Peyer's patch (tissue), 4 donors: ENCODE measurements around the gene KRTAP21-2.

Source experiments
- POLR2A ChIP-seq, 2 donors: fragments of 450-650 bp; IDR thresholded peaks; one replicate each; pipeline ENCODE4 v1.5.1; 2017; ENCODE audit warnings: antibody characterized with exemption in 2 of 2, mild to moderate bottlenecking in 2 of 2, moderate library complexity in 2 of 2
- TF ChIP-seq, protein P1 (sequence below), 6 experiments: fragments of 450-650 bp in 4 of 6; fragments of 200-600 bp in 2 of 6; sonication (generic) in 1 of 6; IDR thresholded peaks; one replicate each; pipeline ENCODE4 v1.5.1; 2017 to 2019; ENCODE audit warnings: antibody characterized with exemption in 6 of 6, mild to moderate bottlenecking in 3 of 6, moderate library complexity in 1 of 6

DNA sequence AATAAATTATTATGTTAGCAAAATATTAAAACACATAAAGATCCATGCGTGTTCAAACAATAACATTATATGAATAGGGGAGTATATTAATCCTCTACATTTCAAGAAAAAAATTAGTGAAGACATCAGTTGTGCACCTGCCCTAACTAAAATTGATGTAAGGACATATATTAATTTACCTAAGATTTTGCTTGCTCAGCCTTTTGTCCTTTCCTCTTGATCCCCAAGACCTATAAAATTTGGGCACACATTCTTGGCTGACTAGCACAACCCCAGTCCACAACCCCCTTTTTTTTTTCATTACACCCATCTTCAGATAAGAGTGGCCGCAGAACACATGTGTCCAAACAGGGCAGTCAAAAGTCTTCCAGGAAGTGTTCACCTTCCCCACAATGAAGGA is 6.6 kb downstream of the KRTAP21-2 start:
- TF ChIP-seq, protein P1, sequence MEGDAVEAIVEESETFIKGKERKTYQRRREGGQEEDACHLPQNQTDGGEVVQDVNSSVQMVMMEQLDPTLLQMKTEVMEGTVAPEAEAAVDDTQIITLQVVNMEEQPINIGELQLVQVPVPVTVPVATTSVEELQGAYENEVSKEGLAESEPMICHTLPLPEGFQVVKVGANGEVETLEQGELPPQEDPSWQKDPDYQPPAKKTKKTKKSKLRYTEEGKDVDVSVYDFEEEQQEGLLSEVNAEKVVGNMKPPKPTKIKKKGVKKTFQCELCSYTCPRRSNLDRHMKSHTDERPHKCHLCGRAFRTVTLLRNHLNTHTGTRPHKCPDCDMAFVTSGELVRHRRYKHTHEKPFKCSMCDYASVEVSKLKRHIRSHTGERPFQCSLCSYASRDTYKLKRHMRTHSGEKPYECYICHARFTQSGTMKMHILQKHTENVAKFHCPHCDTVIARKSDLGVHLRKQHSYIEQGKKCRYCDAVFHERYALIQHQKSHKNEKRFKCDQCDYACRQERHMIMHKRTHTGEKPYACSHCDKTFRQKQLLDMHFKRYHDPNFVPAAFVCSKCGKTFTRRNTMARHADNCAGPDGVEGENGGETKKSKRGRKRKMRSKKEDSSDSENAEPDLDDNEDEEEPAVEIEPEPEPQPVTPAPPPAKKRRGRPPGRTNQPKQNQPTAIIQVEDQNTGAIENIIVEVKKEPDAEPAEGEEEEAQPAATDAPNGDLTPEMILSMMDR (IDR thresholded peaks at IDR 0.05), result no peak
- no peak for TF ChIP-seq POLR2A (IDR thresholded peaks at IDR 0.05)
